IPS-15b (cell line): ENCODE measurements around the gene RPL19.
A peak's percentile ranks its signal among the peaks of the same experiment; 100 is the strongest.

Experiments used
- H3K27me3 ChIP-seq: one replicate; pipeline ENCODE4 v1.6.1; 2013; ENCODE audit warnings: low read length; ENCODE audit not compliant: control insufficient read depth, insufficient read depth
- H3K36me3 ChIP-seq: one replicate; pipeline ENCODE4 v1.6.1; 2013; ENCODE audit warnings: low read length; ENCODE audit not compliant: control insufficient read depth, insufficient read depth
- H3K4me1 ChIP-seq: one replicate; pipeline ENCODE4 v1.6.1; 2013; ENCODE audit warnings: mild to moderate bottlenecking, low read length; ENCODE audit not compliant: control insufficient read depth, insufficient read depth
- H3K4me3 ChIP-seq: one replicate; pipeline ENCODE4 v1.5.1; 2013; ENCODE audit warnings: low read depth, low read length
- H3K9ac ChIP-seq: one replicate; pipeline ENCODE4 v1.6.1; 2013; ENCODE audit warnings: low read depth, mild to moderate bottlenecking, low read length
- H3K9me3 ChIP-seq: one replicate; pipeline ENCODE4 v1.6.1; 2013; ENCODE audit warnings: mild to moderate bottlenecking, low read length; ENCODE audit not compliant: control insufficient read depth, insufficient read depth

RPL19 gene

DNA sequence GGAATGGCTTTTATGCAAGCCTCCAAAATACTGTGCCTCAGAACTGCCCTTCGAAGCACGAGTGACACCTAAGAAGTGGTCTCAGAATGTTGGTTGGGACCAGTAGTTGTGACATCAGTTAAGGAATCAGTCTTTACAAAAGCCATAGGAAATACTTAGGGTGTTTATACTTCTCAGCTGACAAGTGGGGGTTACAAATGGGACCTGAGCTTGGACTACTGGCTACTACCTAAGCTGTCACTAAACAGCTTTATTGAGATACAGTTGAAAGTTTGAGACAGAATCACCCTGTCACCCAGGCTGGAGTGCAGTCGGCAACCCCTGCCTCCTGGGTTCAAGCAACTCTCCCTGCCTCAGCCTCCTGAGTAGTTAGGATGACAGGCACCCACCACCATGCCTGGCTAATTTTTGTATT, 5.0 kb downstream of the RPL19 start:
- Histone ChIP-seq H3K4me3 (no peak overlapping the region), H3K9ac (no peak overlapping the region), H3K9me3 (no peaks in the 10 kb centered on the region), H3K27me3 (peaks cover 2% of the 10 kb centered on the region), H3K36me3 (peaks cover 37% of the 10 kb centered on the region), H3K4me1 (peaks cover 15% of the 10 kb centered on the region)

- Histone ChIP-seq H3K9ac (no peak overlapping the region), H3K4me1 (peaks cover 17% of the 10 kb centered on the region), H3K4me3 (no peak overlapping the region)
Observed at GRCh38 chr17:39208136-39208535, 8.1 kb downstream of the RPL19 start.

DNA sequence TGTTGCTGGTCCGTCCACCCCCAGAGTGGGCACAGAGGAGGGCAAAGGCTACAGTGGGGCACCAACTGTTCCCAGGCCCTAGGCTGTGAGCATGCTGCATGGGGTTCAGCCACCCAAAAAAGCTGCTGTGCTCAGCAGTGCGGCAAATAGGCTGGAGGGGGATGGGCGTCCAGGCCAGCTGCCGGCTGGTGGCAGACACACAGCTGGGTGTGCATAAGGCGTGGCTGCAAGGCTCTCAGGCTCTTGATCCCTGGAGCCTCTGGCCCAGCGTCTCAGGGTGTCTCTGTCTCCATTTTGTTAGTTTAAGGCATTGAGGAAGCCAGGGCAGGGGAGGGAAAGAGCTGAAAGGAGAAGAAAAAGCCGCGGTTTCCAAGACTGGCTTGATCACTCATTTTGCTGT, 8.8 kb downstream of the RPL19 start:
- Histone ChIP-seq H3K27me3 (peaks cover 3% of the 10 kb centered on the region), H3K36me3 (peaks cover 12% of the 10 kb centered on the region), H3K9ac (no peak overlapping the region), H3K4me1 (peaks cover 17% of the 10 kb centered on the region), H3K9me3 (no peaks in the 10 kb centered on the region), H3K4me3 (peak overlapping the region; percentile 61)

More at GRCh38 chr17:39208136-39208535, 8.1 kb downstream of the RPL19 start:
- Histone ChIP-seq H3K36me3 (peaks cover 17% of the 10 kb centered on the region), H3K9me3 (no peaks in the 10 kb centered on the region), H3K27me3 (peaks cover 3% of the 10 kb centered on the region)

- Histone ChIP-seq H3K36me3 (peaks cover 6% of the 10 kb centered on the region), H3K9ac (peak overlapping the region; percentile 54), H3K9me3 (no peaks in the 10 kb centered on the region), H3K27me3 (peaks cover 3% of the 10 kb centered on the region), H3K4me1 (peaks cover 17% of the 10 kb centered on the region), H3K4me3 (peak overlapping the region; percentile 61)
Observed at GRCh38 chr17:39209317-39210092, 9.4 kb downstream of the RPL19 start.

DNA sequence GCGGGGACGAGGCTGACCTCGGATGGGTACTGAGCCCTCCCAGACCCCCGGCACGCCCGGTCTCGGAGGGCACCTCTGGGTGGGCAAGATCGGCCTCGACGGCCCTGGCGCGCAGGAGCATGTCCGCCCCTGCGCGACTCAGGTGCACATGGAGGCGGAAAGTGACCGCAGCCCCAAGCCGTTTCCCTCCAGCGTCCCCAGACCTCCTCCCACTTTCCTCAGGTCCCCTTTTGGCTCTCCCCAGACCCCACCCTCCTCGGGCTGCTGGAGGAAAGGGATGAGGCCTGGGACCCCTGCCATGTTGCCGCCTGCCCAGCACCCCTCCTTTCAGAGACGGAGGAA, 10.0 kb downstream of the RPL19 start:
- Histone ChIP-seq H3K4me3 (peak overlapping the region; percentile 61), H3K36me3 (peaks cover under 1% of the 10 kb centered on the region), H3K9ac (peak overlapping the region; percentile 54), H3K27me3 (peaks cover 3% of the 10 kb centered on the region), H3K4me1 (peaks cover 17% of the 10 kb centered on the region), H3K9me3 (no peaks in the 10 kb centered on the region)

DNA sequence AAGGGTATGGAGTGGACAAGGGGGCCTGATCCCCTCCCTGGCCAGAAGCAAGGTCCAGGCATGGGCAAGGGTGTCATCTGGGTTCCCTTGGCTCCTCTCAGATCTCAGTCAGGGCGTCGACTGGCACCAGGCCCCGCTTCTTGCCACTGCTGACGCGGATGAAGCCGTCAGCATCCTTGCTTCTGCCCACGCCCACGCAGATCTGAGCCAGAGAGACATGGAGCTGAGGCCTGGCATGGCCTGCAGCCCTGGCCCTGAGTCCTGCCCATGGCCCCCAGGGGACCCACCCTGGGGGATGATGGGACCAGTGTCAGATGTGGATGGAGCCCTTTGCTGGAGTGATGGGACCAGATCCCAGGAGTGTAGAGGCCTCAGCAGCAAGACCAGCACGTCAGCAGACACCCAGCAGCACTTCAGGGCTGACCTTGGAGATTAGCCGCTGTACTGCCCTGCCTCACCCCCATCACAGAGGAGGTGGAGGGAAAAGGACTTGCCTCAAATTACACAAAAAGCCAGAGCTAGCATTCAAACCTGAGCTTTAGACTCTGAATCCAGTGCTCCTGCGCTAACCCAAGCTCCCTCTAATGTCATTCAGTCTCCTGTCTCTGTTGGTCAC, 12.2 kb downstream of the RPL19 start:
- Histone ChIP-seq H3K27me3 (peaks cover 10% of the 10 kb centered on the region), H3K4me1 (peaks cover 15% of the 10 kb centered on the region), H3K36me3 (no peaks in the 10 kb centered on the region), H3K9ac (no peak overlapping the region), H3K4me3 (no peak overlapping the region), H3K9me3 (no peaks in the 10 kb centered on the region)

DNA sequence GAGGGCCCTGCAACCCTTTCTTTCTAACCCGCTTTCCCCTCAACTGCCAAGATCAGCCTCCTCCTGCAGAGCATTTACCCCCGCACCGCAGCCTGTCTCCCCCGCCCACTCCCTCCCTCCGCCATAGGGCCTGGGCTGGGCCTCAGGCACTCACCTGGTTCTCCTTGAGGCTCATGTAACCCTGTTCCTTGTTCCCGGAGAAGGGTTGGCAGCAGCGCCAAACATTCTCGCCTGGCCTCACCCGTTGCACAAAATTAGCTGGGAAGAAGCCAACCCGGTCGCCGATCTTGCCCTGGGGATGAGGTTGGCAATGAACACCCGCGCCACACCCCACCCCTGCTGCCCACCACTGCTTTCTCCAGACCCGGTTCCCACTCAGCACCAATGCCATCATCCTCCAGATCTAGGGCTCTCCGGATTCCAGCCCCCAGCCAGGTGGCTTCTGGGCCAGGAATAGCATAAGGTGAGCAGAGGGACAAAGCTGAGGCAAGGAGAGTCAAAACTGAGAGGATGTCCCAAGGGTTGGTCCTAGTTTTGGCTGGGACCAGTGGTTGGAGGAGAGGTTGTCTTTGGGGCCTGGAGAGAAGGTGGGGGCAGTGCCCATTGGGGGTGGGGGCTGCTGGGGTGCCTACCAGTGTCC, 12.9 kb downstream of the RPL19 start:
- Histone ChIP-seq H3K4me3 (no peak overlapping the region), H3K9me3 (no peaks in the 10 kb centered on the region), H3K4me1 (peaks cover 13% of the 10 kb centered on the region), H3K27me3 (peaks cover 14% of the 10 kb centered on the region), H3K9ac (no peak overlapping the region), H3K36me3 (no peaks in the 10 kb centered on the region)

- H3K36me3 ChIP-seq: no peaks in the 10 kb centered on the region
- no peak overlapping the region for H3K4me3 ChIP-seq
- peaks cover 22% of the 10 kb centered on the region for H3K27me3 ChIP-seq
- no peak overlapping the region for H3K9ac ChIP-seq
- no peaks in the 10 kb centered on the region for H3K9me3 ChIP-seq
- H3K4me1 ChIP-seq: peaks cover 7% of the 10 kb centered on the region
Observed at GRCh38 chr17:39213852-39214251, 13.8 kb downstream of the RPL19 start.

DNA sequence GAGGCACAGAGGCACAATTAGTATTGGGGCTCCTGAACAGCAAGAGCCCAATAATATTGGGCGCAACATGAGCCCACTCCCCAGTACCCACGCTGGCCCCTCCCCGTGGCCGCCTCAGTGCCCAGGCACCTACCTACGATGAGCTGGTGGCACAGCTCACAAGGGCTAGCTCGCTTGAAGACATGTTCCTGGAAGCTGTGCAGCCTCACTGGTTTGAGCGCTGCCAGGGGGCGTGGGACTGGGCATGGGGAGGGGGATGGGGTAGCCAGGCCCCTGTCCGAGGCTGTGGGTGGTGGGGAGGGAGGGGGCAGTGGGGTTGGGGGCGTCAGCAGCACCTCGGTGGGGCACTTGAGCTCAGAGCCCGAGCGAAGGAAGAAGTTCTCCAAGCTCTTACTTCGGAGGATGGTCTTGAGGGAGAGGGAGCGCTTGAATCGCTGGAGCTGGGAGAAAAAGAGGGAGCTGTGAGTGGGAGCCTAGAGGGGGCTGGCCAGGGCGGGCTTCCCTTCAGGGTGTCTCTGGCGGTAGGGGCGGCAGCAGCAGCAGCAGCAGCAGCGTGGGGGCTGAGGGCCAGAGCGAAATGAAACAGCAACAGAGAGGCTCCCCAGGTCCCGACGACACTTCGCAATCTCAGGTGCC, 17.8 kb downstream of the RPL19 start:
- no peaks in the 10 kb centered on the region for H3K36me3 ChIP-seq
- H3K4me3 ChIP-seq: peak overlapping the region; percentile 13
- peaks cover 28% of the 10 kb centered on the region for H3K27me3 ChIP-seq
- no peaks in the 10 kb centered on the region for H3K4me1 ChIP-seq
- H3K9me3 ChIP-seq: no peaks in the 10 kb centered on the region
- no peak overlapping the region for H3K9ac ChIP-seq

GRCh38 chr17:39218906-39219305, 18.8 kb downstream of the RPL19 start:
- H3K27me3 ChIP-seq: peaks cover 36% of the 10 kb centered on the region

DNA sequence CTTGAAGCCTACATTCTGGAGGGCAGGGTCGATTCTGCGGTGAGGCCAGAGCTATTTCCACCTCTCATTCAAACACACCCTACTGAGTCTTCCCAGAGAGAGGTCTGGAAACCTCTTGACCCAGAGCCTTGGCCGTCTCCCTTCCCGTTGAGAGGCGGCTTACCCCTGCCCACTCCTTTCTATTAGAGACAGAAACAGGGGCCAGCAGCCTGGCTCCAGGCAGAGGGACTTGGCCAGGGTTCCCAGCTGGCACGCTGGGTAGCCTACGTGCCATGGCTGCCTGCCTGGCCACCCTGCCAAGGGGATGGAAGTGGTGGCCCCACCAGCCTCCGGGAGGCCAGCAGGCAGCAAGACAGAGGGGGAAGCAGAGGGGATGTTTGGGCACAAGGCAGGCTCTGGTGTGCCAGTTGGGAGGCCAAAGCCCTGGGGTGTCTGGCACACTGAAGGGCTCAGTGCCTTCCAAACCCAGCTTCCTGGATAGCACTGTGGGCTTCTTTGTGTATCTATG, 19.6 kb downstream of the RPL19 start:
- H3K4me1 ChIP-seq: peaks cover 7% of the 10 kb centered on the region
- no peak overlapping the region for H3K4me3 ChIP-seq
- H3K9ac ChIP-seq: no peak overlapping the region
- peaks cover 43% of the 10 kb centered on the region for H3K27me3 ChIP-seq
- H3K9me3 ChIP-seq: no peaks in the 10 kb centered on the region
- H3K36me3 ChIP-seq: no peaks in the 10 kb centered on the region

More at GRCh38 chr17:39218906-39219305, 18.8 kb downstream of the RPL19 start:
- Histone ChIP-seq H3K4me1 (peaks cover 6% of the 10 kb centered on the region), H3K9me3 (no peaks in the 10 kb centered on the region), H3K9ac (no peak overlapping the region), H3K4me3 (no peak overlapping the region), H3K36me3 (no peaks in the 10 kb centered on the region)
